ENCODE measurements around the gene DNER. TPM values are rescaled to one million over a fixed set of nuclear protein-coding genes. Genes with fewer than 3 reads are reported as not detected.

Gene DNER
- polyA plus RNA-seq, 1 of the 3 experiments (the other 2 are of a cell fraction), result 1.4 TPM

DNA sequence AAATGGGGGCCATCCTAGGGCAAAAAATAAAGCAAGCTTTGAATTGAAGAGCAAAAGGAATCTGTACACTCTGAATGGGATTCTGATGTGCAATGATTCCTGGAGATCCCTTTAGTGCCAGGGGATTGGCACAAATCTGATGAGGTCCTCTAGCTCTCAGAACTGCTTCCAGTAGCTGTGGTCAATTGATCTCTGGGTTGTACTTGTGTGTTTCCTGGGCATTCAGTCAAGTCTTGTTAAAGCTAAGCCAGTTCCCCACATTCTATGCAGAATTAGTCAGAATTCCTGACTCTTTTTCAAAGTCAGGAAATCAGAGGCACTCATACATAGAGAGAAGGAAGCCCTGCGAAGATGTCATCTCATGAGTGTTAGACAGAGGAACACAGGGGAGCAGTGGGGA is 161.3 kb downstream of the DNER start:
- H3K27me3 ChIP-seq (ENCODE audit: insufficient read depth), result no peaks in the 10 kb centered on the region
- TF ChIP-seq NRF1 (IDR thresholded peaks at IDR 0.05; ENCODE audit: low read depth, low read length) (no peak), FOSL2 (IDR thresholded peaks at IDR 0.05; ENCODE audit: borderline replicate concordance, low read depth) (no peak), RAD21 (IDR thresholded peaks at IDR 0.05; ENCODE audit: low read length) (no peak)
- TF ChIP-seq, protein P1, sequence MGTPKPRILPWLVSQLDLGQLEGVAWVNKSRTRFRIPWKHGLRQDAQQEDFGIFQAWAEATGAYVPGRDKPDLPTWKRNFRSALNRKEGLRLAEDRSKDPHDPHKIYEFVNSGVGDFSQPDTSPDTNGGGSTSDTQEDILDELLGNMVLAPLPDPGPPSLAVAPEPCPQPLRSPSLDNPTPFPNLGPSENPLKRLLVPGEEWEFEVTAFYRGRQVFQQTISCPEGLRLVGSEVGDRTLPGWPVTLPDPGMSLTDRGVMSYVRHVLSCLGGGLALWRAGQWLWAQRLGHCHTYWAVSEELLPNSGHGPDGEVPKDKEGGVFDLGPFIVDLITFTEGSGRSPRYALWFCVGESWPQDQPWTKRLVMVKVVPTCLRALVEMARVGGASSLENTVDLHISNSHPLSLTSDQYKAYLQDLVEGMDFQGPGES (IDR thresholded peaks at IDR 0.05; ENCODE audit: low read depth, low read length), result no peak
- TF ChIP-seq, protein P2, sequence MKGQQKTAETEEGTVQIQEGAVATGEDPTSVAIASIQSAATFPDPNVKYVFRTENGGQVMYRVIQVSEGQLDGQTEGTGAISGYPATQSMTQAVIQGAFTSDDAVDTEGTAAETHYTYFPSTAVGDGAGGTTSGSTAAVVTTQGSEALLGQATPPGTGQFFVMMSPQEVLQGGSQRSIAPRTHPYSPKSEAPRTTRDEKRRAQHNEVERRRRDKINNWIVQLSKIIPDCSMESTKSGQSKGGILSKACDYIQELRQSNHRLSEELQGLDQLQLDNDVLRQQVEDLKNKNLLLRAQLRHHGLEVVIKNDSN (IDR thresholded peaks at IDR 0.05; ENCODE audit: borderline replicate concordance, low read depth), result no peak
- no peak overlapping the region for H2AFZ ChIP-seq (ENCODE audit: low read depth)
- no peak overlapping the region for H3K9ac ChIP-seq
- H3K4me2 ChIP-seq, result no peak overlapping the region
- no peaks in the 10 kb centered on the region for H3K9me2 ChIP-seq
- no peaks in the 10 kb centered on the region for H4K20me1 ChIP-seq (ENCODE audit: insufficient read depth)
- no peaks in the 10 kb centered on the region for H3K9me3 ChIP-seq
- CTCF ChIA-PET, result no interaction called here
- H3K79me2 ChIP-seq (ENCODE audit: insufficient read depth), result no peaks in the 10 kb centered on the region
- H3F3A ChIP-seq (replicated peaks; ENCODE audit: insufficient read depth), result no peaks in the 10 kb centered on the region
- POLR2A ChIA-PET, result no interaction called here
- no peak for DNase-seq
- H3K4me1 ChIP-seq (ENCODE audit: control insufficient read depth in 1 of 2, insufficient read depth in 2 of 2, low read depth in 1 of 2, low read length in 1 of 2), result no peaks in the 10 kb centered on the region
- H3K4me3 ChIP-seq (ENCODE audit: low read depth in 2 of 2, low read length in 1 of 2), result no peak overlapping the region
- no peak overlapping the region for H3K27ac ChIP-seq (ENCODE audit: low read depth in 2 of 2, low read length in 1 of 2)
- WGBS (ENCODE audit: low lambda C conversion rate), result 47% methylated on average over 1 of the region's 1 CpG
- no peaks in the 10 kb centered on the region for H3K36me3 ChIP-seq (replicated peaks in 1 of 2; ENCODE audit: control insufficient read depth in 1 of 2, insufficient read depth in 2 of 2, low read length in 1 of 2)

DNA sequence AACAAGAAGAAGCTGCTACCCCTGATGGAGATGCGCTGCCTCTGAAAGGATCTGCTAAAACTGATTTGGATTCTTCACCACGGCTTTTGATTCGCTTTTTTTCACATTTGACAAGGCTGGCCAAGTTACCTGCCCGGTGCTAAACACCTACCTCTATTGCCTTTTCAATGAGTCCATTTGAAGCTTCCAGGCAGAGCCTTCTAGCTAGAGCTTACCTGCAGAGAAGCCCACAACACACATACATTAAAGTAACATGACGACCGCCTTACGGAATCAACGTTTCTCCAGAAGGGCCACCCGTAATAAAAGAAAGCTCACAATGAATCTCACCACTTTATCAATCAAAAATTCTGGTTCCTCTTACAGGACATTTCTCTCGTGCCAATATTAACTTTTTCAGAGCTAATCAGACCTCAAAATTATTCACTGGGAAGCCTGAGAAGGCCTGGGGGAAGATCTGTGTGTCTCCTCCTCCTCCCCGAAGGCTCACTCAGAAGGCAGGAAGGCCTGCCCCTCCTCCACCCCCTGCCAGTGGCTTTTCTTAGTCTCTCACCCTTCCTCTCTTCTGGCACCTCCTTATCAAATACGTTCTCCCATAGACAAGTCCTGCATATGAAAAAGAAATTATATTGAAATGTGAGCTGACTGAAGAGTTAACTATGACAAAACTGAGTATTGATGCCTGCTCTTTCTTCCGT is 171.0 kb downstream of the DNER start:
- POLR2A ChIA-PET, result no interaction called here
- no peak overlapping the region for H3K9ac ChIP-seq
- no peak overlapping the region for H3K27ac ChIP-seq (ENCODE audit: low read depth in 2 of 2, low read length in 1 of 2)
- no peaks in the 10 kb centered on the region for H3F3A ChIP-seq (replicated peaks; ENCODE audit: insufficient read depth)
- H2AFZ ChIP-seq (ENCODE audit: low read depth), result no peak overlapping the region
- no peaks in the 10 kb centered on the region for H3K36me3 ChIP-seq (replicated peaks in 1 of 2; ENCODE audit: control insufficient read depth in 1 of 2, insufficient read depth in 2 of 2, low read length in 1 of 2)
- TF ChIP-seq TAF1 (IDR thresholded peaks at IDR 0.05; ENCODE audit: borderline replicate concordance, low read depth, low read length) (no peak), POLR2AphosphoS5 (IDR thresholded peaks at IDR 0.05; ENCODE audit: low read depth, low read length) (no peak)
- TF ChIP-seq, protein P1 (IDR thresholded peaks at IDR 0.05; ENCODE audit: low read depth, low read length), result no peak
- H3K9me2 ChIP-seq, result no peaks in the 10 kb centered on the region
- WGBS (ENCODE audit: low lambda C conversion rate), result 69% methylated on average over 13 of the region's 13 CpGs
- H3K27me3 ChIP-seq (ENCODE audit: insufficient read depth), result no peaks in the 10 kb centered on the region
- H3K79me2 ChIP-seq (ENCODE audit: insufficient read depth), result no peaks in the 10 kb centered on the region
- CTCF ChIA-PET, result no interaction called here
- H3K4me3 ChIP-seq (ENCODE audit: low read depth in 2 of 2, low read length in 1 of 2), result no peak overlapping the region
- H3K4me1 ChIP-seq (ENCODE audit: control insufficient read depth in 1 of 2, insufficient read depth in 2 of 2, low read depth in 1 of 2, low read length in 1 of 2), result no peaks in the 10 kb centered on the region
- H4K20me1 ChIP-seq (ENCODE audit: insufficient read depth), result no peaks in the 10 kb centered on the region
- no peak overlapping the region for H3K4me2 ChIP-seq
- H3K9me3 ChIP-seq, result no peaks in the 10 kb centered on the region
- no peak for DNase-seq

DNA sequence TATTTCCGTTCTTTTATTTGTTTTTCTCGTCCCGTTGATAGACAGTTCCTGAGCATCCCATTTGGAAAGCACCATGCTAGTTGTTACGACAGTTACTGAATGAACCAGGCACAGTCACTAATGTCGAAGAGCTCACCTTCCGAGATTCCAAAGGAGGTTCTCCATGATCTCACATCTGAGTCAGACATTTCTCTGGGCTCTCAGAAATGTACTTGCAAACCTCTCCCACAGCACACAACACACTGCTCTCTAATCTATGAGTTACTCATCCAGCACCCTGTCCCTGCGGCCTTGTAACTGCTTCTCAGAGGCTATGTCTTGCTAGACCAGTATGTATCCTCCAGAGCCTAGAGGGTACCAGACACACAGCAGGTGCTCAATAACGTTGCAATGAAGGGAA is 174.7 kb downstream of the DNER start:
- no peak overlapping the region for H3K4me2 ChIP-seq
- CTCF ChIA-PET, result no interaction called here

More for the DNA sequence above, 174.7 kb downstream of the DNER start:
- 52% methylated on average over 8 of the region's 8 CpGs for WGBS (ENCODE audit: low lambda C conversion rate)
- TF ChIP-seq FOXJ3 (CRISPR knock-in tag; IDR thresholded peaks at IDR 0.05) (no peak), SMC3 (IDR thresholded peaks at IDR 0.05; ENCODE audit: low read depth, low read length) (no peak), POLR2AphosphoS5 (IDR thresholded peaks at IDR 0.05; ENCODE audit: low read depth, low read length) (no peak)
- TF ChIP-seq, protein P3, sequence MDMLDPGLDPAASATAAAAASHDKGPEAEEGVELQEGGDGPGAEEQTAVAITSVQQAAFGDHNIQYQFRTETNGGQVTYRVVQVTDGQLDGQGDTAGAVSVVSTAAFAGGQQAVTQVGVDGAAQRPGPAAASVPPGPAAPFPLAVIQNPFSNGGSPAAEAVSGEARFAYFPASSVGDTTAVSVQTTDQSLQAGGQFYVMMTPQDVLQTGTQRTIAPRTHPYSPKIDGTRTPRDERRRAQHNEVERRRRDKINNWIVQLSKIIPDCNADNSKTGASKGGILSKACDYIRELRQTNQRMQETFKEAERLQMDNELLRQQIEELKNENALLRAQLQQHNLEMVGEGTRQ (IDR thresholded peaks at IDR 0.05; ENCODE audit: borderline replicate concordance, low read depth, low read length), result no peak
- H3K4me3 ChIP-seq (ENCODE audit: low read depth in 2 of 2, low read length in 1 of 2), result no peak overlapping the region
- H3K9me2 ChIP-seq, result no peaks in the 10 kb centered on the region
- no peaks in the 10 kb centered on the region for H4K20me1 ChIP-seq (ENCODE audit: insufficient read depth)
- no peaks in the 10 kb centered on the region for H3K27me3 ChIP-seq (ENCODE audit: insufficient read depth)
- no peak overlapping the region for H2AFZ ChIP-seq (ENCODE audit: low read depth)
- H3K4me1 ChIP-seq (ENCODE audit: control insufficient read depth in 1 of 2, insufficient read depth in 2 of 2, low read depth in 1 of 2, low read length in 1 of 2), result no peaks in the 10 kb centered on the region
- H3F3A ChIP-seq (replicated peaks; ENCODE audit: insufficient read depth), result no peaks in the 10 kb centered on the region
- no peaks in the 10 kb centered on the region for H3K9me3 ChIP-seq
- POLR2A ChIA-PET, result no interaction called here
- no peak overlapping the region for H3K27ac ChIP-seq (ENCODE audit: low read depth in 2 of 2, low read length in 1 of 2)
- H3K79me2 ChIP-seq (ENCODE audit: insufficient read depth), result no peaks in the 10 kb centered on the region
- DNase-seq, result no peak
- no peak overlapping the region for H3K9ac ChIP-seq
- no peaks in the 10 kb centered on the region for H3K36me3 ChIP-seq (replicated peaks in 1 of 2; ENCODE audit: control insufficient read depth in 1 of 2, insufficient read depth in 2 of 2, low read length in 1 of 2)
